VCaP (cell line): ENCODE data around the gene UBE2N.

Experiments used
- H3K27ac ChIP-seq: fragments of 450-650 bp; 2 replicates; pipeline ENCODE4 v1.5.1; 2017
- CTCF ChIP-seq: fragments of 450-650 bp; conservative IDR thresholded peaks from 2 replicates; pipeline ENCODE4 v1.5.1; 2017; ENCODE audit warnings: mild to moderate bottlenecking, moderate library complexity

Gene UBE2N

GRCh38 chr12:93379981-93380361 is 61.8 kb downstream of the UBE2N start:
- no peak for TF ChIP-seq CTCF

GRCh38 chr12:93379326-93379980 is 62.3 kb downstream of the UBE2N start:
- H3K27ac ChIP-seq = peak overlapping the region; percentile 89
- TF ChIP-seq CTCF = no peak

More at GRCh38 chr12:93379981-93380361, 61.8 kb downstream of the UBE2N start:
- H3K27ac ChIP-seq = peak overlapping the region; percentile 89

GRCh38 chr12:93378998-93379325 is 62.8 kb downstream of the UBE2N start:
- no peak for TF ChIP-seq CTCF
- peak overlapping the region; percentile 89 for H3K27ac ChIP-seq

GRCh38 chr12:93378196-93378997 is 63.4 kb downstream of the UBE2N start:
- H3K27ac ChIP-seq = peak overlapping the region; percentile 89

- peak within 1 kb of the TSS; percentile 89 for H3K27ac ChIP-seq
- TF ChIP-seq CTCF = no peak
Observed at GRCh38 chr12:93377252-93378195, 64.2 kb downstream of the UBE2N start, which contains the start of gene NUDT4. NUDT4 (plus strand) TSS chr12:93377925; CDS start chr12:93378323, 398 bp downstream.

- H3K27ac ChIP-seq = no peak overlapping the region
- TF ChIP-seq CTCF = no peak
Observed at GRCh38 chr12:93376436-93377251, 65.1 kb downstream of the UBE2N start.

GRCh38 chr12:93375906-93376305 is 65.8 kb downstream of the UBE2N start:
- no peak for TF ChIP-seq CTCF
- no peak overlapping the region for H3K27ac ChIP-seq
